GM10266 (cell line): Measurements from ENCODE around the gene CAPRIN1.
A peak's percentile ranks its signal among the peaks of the same experiment; 100 is the strongest.
"Not testable (repeated sequence)": the region's sequence is repeated elsewhere in the genome, so short reads cannot be mapped to it uniquely, and the experiment has no call there.

Experiments used
- DNase-seq: peaks from one replicate; pipeline ENCODE4 v3.0.0; 2012; ENCODE audit errors: extremely low spot score
- CTCF ChIP-seq: IDR thresholded peaks from 2 replicates; pipeline ENCODE4 v1.5.1; 2012; ENCODE audit warnings: mild to moderate bottlenecking, low read depth; ENCODE audit not compliant: control insufficient read depth, insufficient read depth; ENCODE audit errors: missing control alignments

CAPRIN1 gene

GRCh38 chr11:34052036-34052607, 591 bp downstream of the CAPRIN1 start:
- no peak for TF ChIP-seq CTCF
- peak; percentile 97 for DNase-seq

- no peak for TF ChIP-seq CTCF
These were observed 1.2 kb downstream of the CAPRIN1 start for GRCh38 chr11:34052608-34053160.

GRCh38 chr11:34053161-34053686, 1.7 kb downstream of the CAPRIN1 start:
- DNase-seq = peak; percentile 76
- TF ChIP-seq CTCF = no peak

More at GRCh38 chr11:34052608-34053160, 1.2 kb downstream of the CAPRIN1 start:
- no peak for DNase-seq

- not testable (repeated sequence) for DNase-seq
These were observed 2.8 kb downstream of the CAPRIN1 start for GRCh38 chr11:34054351-34054750.

GRCh38 chr11:34055218-34056000, 3.9 kb downstream of the CAPRIN1 start:
- DNase-seq = no peak
- no peak for TF ChIP-seq CTCF

GRCh38 chr11:34056672-34057071, 5.1 kb downstream of the CAPRIN1 start:
- DNase-seq = no peak
- TF ChIP-seq CTCF = no peak

GRCh38 chr11:34063061-34063795, 11.7 kb downstream of the CAPRIN1 start:
- no peak for DNase-seq
- no peak for TF ChIP-seq CTCF
